ENCODE data around the gene PGAM5.

GRCh38 chr12:132731574-132731973 is 20.9 kb downstream of the PGAM5 start:
- TF ChIP-seq CTCF (IDR thresholded peaks at IDR 0.05; ENCODE audit: low read length) (no peak), EZH2phosphoT487 (IDR thresholded peaks at IDR 0.05; ENCODE audit: low read length) (no peak), EZH2 (optimal IDR thresholded peaks at IDR 0.05; ENCODE audit: low read depth, low read length) (no peak)

Data from MM.1S (cell line).